Stimulated activated CD8-positive, alpha-beta memory T cell treated with anti-CD3 and anti-CD28 coated beads, Interleukin-4, amount 100 ng/mL, for 1 hour (primary cell): ENCODE measurements around the gene RPP14.

Experiments
- DNase-seq, 2 donors: peaks; one replicate each; pipeline ENCODE4 v3.0.0-alpha.2; 2020; ENCODE audit warnings: low read depth in 2 of 2, low spot score in 1 of 2

Gene RPP14

GRCh38 chr3:58355179-58355578 is 49.1 kb downstream of the RPP14 start:
- DNase-seq, result no peak

- no peak for DNase-seq
Measured at GRCh38 chr3:58356054-58356453, 50.0 kb downstream of the RPP14 start.

- DNase-seq, result no peak
Measured at GRCh38 chr3:58357402-58357801, 51.4 kb downstream of the RPP14 start.

- no peak for DNase-seq
Measured at GRCh38 chr3:58358092-58358491, 52.0 kb downstream of the RPP14 start.

- DNase-seq, result no peak
Measured at GRCh38 chr3:58358808-58359207, 52.8 kb downstream of the RPP14 start.

- DNase-seq, result no peak
Measured at GRCh38 chr3:58359621-58360020, 53.6 kb downstream of the RPP14 start.

- no peak for DNase-seq
Measured at GRCh38 chr3:58361866-58362265, 55.8 kb downstream of the RPP14 start.

GRCh38 chr3:58366699-58367098 is 60.7 kb downstream of the RPP14 start:
- DNase-seq, result no peak

- no peak for DNase-seq
Measured at GRCh38 chr3:58369038-58369437, 63.0 kb downstream of the RPP14 start.
